ENCODE measurements around the gene CTTNBP2.

DNA sequence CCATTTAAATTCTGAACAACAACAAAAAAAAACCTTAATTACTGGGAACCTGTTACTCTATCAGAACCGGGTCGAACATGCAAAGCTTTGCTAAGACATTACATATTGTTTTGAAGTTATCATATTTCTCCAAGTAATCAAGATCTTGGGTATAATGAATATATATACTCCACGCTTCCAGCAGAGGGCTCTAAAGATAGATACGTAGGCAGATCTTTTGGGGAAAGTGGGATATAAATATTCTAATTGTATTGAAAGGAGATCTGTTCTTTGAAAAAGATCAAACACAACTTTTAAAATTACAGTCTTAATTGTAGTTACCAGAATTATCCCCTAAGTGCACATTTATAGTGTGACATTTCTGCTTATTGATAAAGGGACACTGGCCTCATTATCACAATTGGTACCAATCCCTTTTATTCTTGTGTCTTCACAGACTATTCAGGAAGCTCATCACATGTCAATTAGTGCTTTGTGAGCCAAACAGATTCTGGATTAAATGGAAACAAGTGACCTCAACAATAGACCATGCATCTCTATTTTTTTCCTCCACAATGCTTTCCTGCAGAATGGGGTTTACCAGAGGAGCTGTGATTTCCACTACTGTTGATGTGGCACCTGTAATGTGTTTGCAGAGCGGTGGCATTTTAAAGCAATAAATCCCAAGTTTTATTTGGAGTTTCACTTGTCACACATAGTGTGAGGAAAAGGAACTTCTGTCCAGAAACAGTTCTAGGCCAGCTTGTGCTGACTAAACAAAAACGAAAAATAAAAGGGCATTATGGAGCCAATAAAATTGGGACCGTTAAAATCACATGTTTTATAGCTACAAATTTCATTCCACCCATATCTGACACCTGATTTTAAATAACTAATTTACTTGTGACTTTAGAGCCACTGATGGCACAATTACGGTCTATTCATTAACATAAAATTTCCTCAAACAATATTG lies 122.4 kb downstream of the CTTNBP2 start:
- TF ChIP-seq, protein P1, sequence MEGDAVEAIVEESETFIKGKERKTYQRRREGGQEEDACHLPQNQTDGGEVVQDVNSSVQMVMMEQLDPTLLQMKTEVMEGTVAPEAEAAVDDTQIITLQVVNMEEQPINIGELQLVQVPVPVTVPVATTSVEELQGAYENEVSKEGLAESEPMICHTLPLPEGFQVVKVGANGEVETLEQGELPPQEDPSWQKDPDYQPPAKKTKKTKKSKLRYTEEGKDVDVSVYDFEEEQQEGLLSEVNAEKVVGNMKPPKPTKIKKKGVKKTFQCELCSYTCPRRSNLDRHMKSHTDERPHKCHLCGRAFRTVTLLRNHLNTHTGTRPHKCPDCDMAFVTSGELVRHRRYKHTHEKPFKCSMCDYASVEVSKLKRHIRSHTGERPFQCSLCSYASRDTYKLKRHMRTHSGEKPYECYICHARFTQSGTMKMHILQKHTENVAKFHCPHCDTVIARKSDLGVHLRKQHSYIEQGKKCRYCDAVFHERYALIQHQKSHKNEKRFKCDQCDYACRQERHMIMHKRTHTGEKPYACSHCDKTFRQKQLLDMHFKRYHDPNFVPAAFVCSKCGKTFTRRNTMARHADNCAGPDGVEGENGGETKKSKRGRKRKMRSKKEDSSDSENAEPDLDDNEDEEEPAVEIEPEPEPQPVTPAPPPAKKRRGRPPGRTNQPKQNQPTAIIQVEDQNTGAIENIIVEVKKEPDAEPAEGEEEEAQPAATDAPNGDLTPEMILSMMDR (IDR thresholded peaks at IDR 0.05), result peak in 3 of 4 experiments; percentile 42 to 66 (median 65)
- no peak for TF ChIP-seq POLR2A (IDR thresholded peaks at IDR 0.05)
- no peak for TF ChIP-seq POLR2AphosphoS5 (IDR thresholded peaks at IDR 0.05)

Data from prostate gland (tissue), 2 donors.